Neural cell (in vitro differentiated cells): ENCODE data around the gene SALL4. TPM values are rescaled to one million over a fixed set of nuclear protein-coding genes. Genes with fewer than 3 reads are reported as not detected.

Experiments used
- H2AFZ ChIP-seq: fragments of 200-600, 300-800 bp; sonication (generic), shearing (Covaris generic); 2 replicates; pipeline ENCODE4 v1.6.0; 2014; ENCODE audit warnings: low read depth, mild to moderate bottlenecking, antibody characterized with exemption, low read length, moderate library complexity
- H3F3A ChIP-seq: fragments of 200-600 bp; shearing (Covaris generic); 2 replicates; pipeline ENCODE4 v1.6.1; 2016; ENCODE audit warnings: mild to moderate bottlenecking, moderate library complexity, mixed read lengths, antibody characterized with exemption, low read length; ENCODE audit not compliant: insufficient read depth, poor library complexity, severe bottlenecking
- H3K27ac ChIP-seq: fragments of 200-600, 300-800 bp; sonication (generic), shearing (Covaris generic); 2 replicates; pipeline ENCODE4 v1.5.1; 2014; ENCODE audit warnings: mild to moderate bottlenecking, low read length, moderate library complexity
- H3K27me3 ChIP-seq: fragments of 300-800, 200-600 bp; sonication (generic), shearing (Covaris generic); 2 replicates; pipeline ENCODE4 v1.6.0; 2014; ENCODE audit warnings: mild to moderate bottlenecking, low read depth, low read length, moderate library complexity; ENCODE audit not compliant: insufficient read depth
- H3K36me3 ChIP-seq: fragments of 300-800, 200-600 bp; sonication (generic), shearing (Covaris generic); 2 replicates; pipeline ENCODE4 v1.5.1; 2014; ENCODE audit warnings: mild to moderate bottlenecking, antibody characterized with exemption, low read length, moderate library complexity; ENCODE audit not compliant: insufficient read depth
- H3K4me2 ChIP-seq: fragments of 300-800, 200-600 bp; sonication (generic), shearing (Covaris generic); 2 replicates; pipeline ENCODE4 v1.6.0; 2014; ENCODE audit warnings: mild to moderate bottlenecking, low read length
- H3K4me3 ChIP-seq: fragments of 300-800, 200-600 bp; sonication (generic), shearing (Covaris generic); 2 replicates; pipeline ENCODE4 v1.5.1; 2014; ENCODE audit warnings: mild to moderate bottlenecking, low read length, moderate library complexity
- H3K79me2 ChIP-seq: fragments of 200-600 bp; shearing (Covaris generic); replicated peaks from 2 replicates; pipeline ENCODE4 v1.6.0; 2014; ENCODE audit warnings: mild to moderate bottlenecking, low read length, moderate library complexity; ENCODE audit not compliant: insufficient read depth
- H3K9ac ChIP-seq: fragments of 300-800, 200-600 bp; sonication (generic), shearing (Covaris generic); 2 replicates; pipeline ENCODE4 v1.6.1; 2016; ENCODE audit warnings: mild to moderate bottlenecking, low read length, mixed read lengths
- H3K9me2 ChIP-seq: fragments of 200-600 bp; shearing (Covaris generic); 2 replicates; pipeline ENCODE4 v1.6.1; 2016; ENCODE audit warnings: mild to moderate bottlenecking, low read length, mixed read lengths; ENCODE audit not compliant: insufficient read depth
- H3K9me3 ChIP-seq: fragments of 200-600, 300-800 bp; sonication (generic), shearing (Covaris generic); 2 replicates; pipeline ENCODE4 v1.6.1; 2016; ENCODE audit warnings: mild to moderate bottlenecking, mixed run types, low read length, moderate library complexity, mixed read lengths
- H4K20me1 ChIP-seq: fragments of 200-600 bp; shearing (Covaris generic); 2 replicates; pipeline ENCODE4 v1.6.1; 2016; ENCODE audit warnings: mild to moderate bottlenecking, mixed run types; ENCODE audit not compliant: insufficient read depth
- CTCF ChIP-seq: fragments of 450-650 bp; IDR thresholded peaks from 2 replicates; pipeline ENCODE4 v1.5.1; 2014; ENCODE audit warnings: antibody characterized with exemption, mild to moderate bottlenecking, moderate library complexity; ENCODE audit not compliant: poor library complexity, severe bottlenecking
- EP300 ChIP-seq: fragments of 450-650 bp; conservative IDR thresholded peaks from 2 replicates; pipeline ENCODE4 v1.6.1; 2014; ENCODE audit warnings: antibody characterized with exemption, mild to moderate bottlenecking, moderate library complexity; ENCODE audit not compliant: poor library complexity, severe bottlenecking
- EZH2 ChIP-seq: fragments of 200-600, 300-800 bp; shearing (Covaris generic), sonication (generic); IDR thresholded peaks from 2 replicates; pipeline ENCODE4 v1.6.1; 2014; ENCODE audit warnings: antibody characterized with exemption, low read length, borderline replicate concordance, mild to moderate bottlenecking; ENCODE audit not compliant: insufficient read depth, poor library complexity, severe bottlenecking
- MXI1 ChIP-seq: fragments of 450-650 bp; conservative IDR thresholded peaks from 2 replicates; pipeline ENCODE4 v1.6.1; 2014; ENCODE audit warnings: antibody characterized with exemption, mild to moderate bottlenecking; ENCODE audit not compliant: poor library complexity, severe bottlenecking
- POLR2AphosphoS5 ChIP-seq: IDR thresholded peaks from 2 replicates; pipeline ENCODE4 v1.6.1; 2012
- RAD21 ChIP-seq: fragments of 450-650 bp; conservative IDR thresholded peaks from 2 replicates; pipeline ENCODE4 v1.6.1; 2014; ENCODE audit warnings: antibody characterized with exemption, mild to moderate bottlenecking, moderate library complexity
- REST ChIP-seq: IDR thresholded peaks from 2 replicates; pipeline ENCODE4 v1.6.1; 2012; ENCODE audit warnings: borderline replicate concordance
- SMC3 ChIP-seq: fragments of 450-650 bp; conservative IDR thresholded peaks from 2 replicates; pipeline ENCODE4 v1.6.1; 2014; ENCODE audit warnings: antibody characterized with exemption, mild to moderate bottlenecking, moderate library complexity; ENCODE audit not compliant: poor library complexity
- TAF1 ChIP-seq: IDR thresholded peaks from 2 replicates; pipeline ENCODE4 v1.6.1; 2012; ENCODE audit warnings: low read depth
- polyA plus RNA-seq: library from polyadenylated mRNA; depleted of rRNA; stranded (reverse); fragments of >200 nt; gene quantifications from 2 replicates; pipeline ENCODE4 v1.2.3, GENCODE V29; 2014

Gene SALL4
- polyA plus RNA-seq, 1 donor from 2014 or later, result 1.4 TPM

GRCh38 chr20:51801122-51801822 is 1.0 kb downstream of the SALL4 start:
- H3F3A ChIP-seq, result no peaks in the 10 kb centered on the region
- H3K9ac ChIP-seq, result peak overlapping the region; percentile 53
- no peaks in the 10 kb centered on the region for H3K9me2 ChIP-seq
- TF ChIP-seq RAD21 (no peak), TAF1 (no peak), CTCF (peak; percentile 24), REST (no peak)
- no peaks in the 10 kb centered on the region for H3K36me3 ChIP-seq
- H2AFZ ChIP-seq, result peak overlapping the region; percentile 16
- H3K4me3 ChIP-seq, result peak overlapping the region; percentile 71
- H3K4me2 ChIP-seq, result peak overlapping the region; percentile 61
- no peak overlapping the region for H3K27ac ChIP-seq
- no peaks in the 10 kb centered on the region for H3K9me3 ChIP-seq
- H3K27me3 ChIP-seq, result peaks cover 25% of the 10 kb centered on the region
- peaks cover 29% of the 10 kb centered on the region for H3K79me2 ChIP-seq
- no peaks in the 10 kb centered on the region for H4K20me1 ChIP-seq

- H2AFZ ChIP-seq, result peak overlapping the region; percentile 16
- peak overlapping the region; percentile 71 for H3K4me3 ChIP-seq
- H3K27me3 ChIP-seq, result peaks cover 25% of the 10 kb centered on the region
- H3K9me2 ChIP-seq, result no peaks in the 10 kb centered on the region
- no peaks in the 10 kb centered on the region for H3F3A ChIP-seq
- peak overlapping the region; percentile 53 for H3K9ac ChIP-seq
- H3K79me2 ChIP-seq, result peaks cover 34% of the 10 kb centered on the region
- no peaks in the 10 kb centered on the region for H4K20me1 ChIP-seq
- no peaks in the 10 kb centered on the region for H3K9me3 ChIP-seq
- no peak for TF ChIP-seq POLR2AphosphoS5
- H3K27ac ChIP-seq, result no peak overlapping the region
- peak overlapping the region; percentile 61 for H3K4me2 ChIP-seq
- H3K36me3 ChIP-seq, result no peaks in the 10 kb centered on the region
Observed at GRCh38 chr20:51800872-51801121, 1.5 kb downstream of the SALL4 start.

- H3F3A ChIP-seq, result no peaks in the 10 kb centered on the region
- no peaks in the 10 kb centered on the region for H3K36me3 ChIP-seq
- no peak overlapping the region for H3K27ac ChIP-seq
- H3K27me3 ChIP-seq, result peaks cover 25% of the 10 kb centered on the region
- peaks cover 39% of the 10 kb centered on the region for H3K79me2 ChIP-seq
- H2AFZ ChIP-seq, result peak overlapping the region; percentile 16
- peak overlapping the region; percentile 71 for H3K4me3 ChIP-seq
- no peaks in the 10 kb centered on the region for H3K9me2 ChIP-seq
- TF ChIP-seq RAD21 (peak; percentile 72), REST (no peak), EP300 (peak; percentile 10), TAF1 (no peak), CTCF (peak; percentile 94), SMC3 (peak; percentile 78), EZH2 (no peak), MXI1 (peak; percentile 47), POLR2AphosphoS5 (peak; percentile 35)
- no peaks in the 10 kb centered on the region for H4K20me1 ChIP-seq
- peak overlapping the region; percentile 53 for H3K9ac ChIP-seq
- no peaks in the 10 kb centered on the region for H3K9me3 ChIP-seq
- peak overlapping the region; percentile 77 for H3K4me2 ChIP-seq
Observed at GRCh38 chr20:51800060-51800871, 2.1 kb downstream of the SALL4 start.
